Measurements from ENCODE around the gene USP15.

Gene USP15

DNA sequence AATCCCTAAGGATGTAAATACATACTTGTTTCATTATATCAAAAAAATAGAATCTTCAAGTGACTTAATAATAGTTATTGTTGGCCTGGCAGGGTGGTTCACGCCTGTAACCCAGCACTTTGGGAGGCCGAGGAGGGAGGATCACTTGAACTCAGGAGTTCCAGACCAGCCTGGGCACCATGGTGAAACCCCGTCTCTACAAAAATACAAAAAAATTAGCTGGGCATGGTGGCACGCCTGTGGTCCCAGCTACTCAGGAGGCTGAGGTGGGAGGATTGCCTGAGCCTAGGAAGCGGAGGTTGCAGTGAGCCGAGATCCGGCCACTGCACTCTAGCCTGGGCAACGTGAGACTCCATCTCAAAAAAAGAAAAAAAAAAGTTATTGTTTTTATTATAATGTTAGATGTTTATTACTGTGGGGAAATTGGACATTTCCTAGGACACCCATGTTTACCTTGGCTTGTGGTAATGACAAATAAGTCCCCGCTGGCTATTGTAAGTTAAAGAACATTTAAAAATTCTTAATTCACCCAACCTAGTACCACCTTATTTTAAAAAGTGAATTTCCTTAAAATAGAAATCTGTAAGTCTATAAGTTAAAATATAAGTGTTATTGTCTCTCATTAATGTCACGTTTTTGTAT is 1.8 kb downstream of the USP15 start:
- H3K4me3 ChIP-seq (ENCODE audit: low read length), result peak overlapping the region; percentile 95
- H3K9me3 ChIP-seq (ENCODE audit: control insufficient read depth, insufficient read depth, low read length), result no peaks in the 10 kb centered on the region
- no peaks in the 10 kb centered on the region for H3K27me3 ChIP-seq (ENCODE audit: control insufficient read depth, low read length)
- no peak overlapping the region for H3K27ac ChIP-seq (ENCODE audit: low read depth, low read length)
- H3K79me2 ChIP-seq (ENCODE audit: control insufficient read depth, low read length), result peaks cover 70% of the 10 kb centered on the region
- H3K4me1 ChIP-seq (ENCODE audit: control insufficient read depth, low read length), result peaks cover 43% of the 10 kb centered on the region
- H3K9me2 ChIP-seq (replicated peaks; ENCODE audit: control insufficient read depth, low read length), result no peaks in the 10 kb centered on the region
- peaks cover 9% of the 10 kb centered on the region for H3F3A ChIP-seq (ENCODE audit: control insufficient read depth, insufficient read depth)
- H3K4me2 ChIP-seq (ENCODE audit: low read length), result peak overlapping the region; percentile 68
- peaks cover 18% of the 10 kb centered on the region for H4K20me1 ChIP-seq (ENCODE audit: control insufficient read depth, insufficient read depth, low read depth, low read length)
- peaks cover 20% of the 10 kb centered on the region for H3K36me3 ChIP-seq (ENCODE audit: control insufficient read depth, low read length)
- no peak for TF ChIP-seq EZH2phosphoT487 (IDR thresholded peaks at IDR 0.05; ENCODE audit: borderline replicate concordance, low read length)
- TF ChIP-seq, protein P1, sequence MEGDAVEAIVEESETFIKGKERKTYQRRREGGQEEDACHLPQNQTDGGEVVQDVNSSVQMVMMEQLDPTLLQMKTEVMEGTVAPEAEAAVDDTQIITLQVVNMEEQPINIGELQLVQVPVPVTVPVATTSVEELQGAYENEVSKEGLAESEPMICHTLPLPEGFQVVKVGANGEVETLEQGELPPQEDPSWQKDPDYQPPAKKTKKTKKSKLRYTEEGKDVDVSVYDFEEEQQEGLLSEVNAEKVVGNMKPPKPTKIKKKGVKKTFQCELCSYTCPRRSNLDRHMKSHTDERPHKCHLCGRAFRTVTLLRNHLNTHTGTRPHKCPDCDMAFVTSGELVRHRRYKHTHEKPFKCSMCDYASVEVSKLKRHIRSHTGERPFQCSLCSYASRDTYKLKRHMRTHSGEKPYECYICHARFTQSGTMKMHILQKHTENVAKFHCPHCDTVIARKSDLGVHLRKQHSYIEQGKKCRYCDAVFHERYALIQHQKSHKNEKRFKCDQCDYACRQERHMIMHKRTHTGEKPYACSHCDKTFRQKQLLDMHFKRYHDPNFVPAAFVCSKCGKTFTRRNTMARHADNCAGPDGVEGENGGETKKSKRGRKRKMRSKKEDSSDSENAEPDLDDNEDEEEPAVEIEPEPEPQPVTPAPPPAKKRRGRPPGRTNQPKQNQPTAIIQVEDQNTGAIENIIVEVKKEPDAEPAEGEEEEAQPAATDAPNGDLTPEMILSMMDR (IDR thresholded peaks at IDR 0.05; ENCODE audit: low read depth, low read length, poor library complexity, severe bottlenecking), result no peak

DNA sequence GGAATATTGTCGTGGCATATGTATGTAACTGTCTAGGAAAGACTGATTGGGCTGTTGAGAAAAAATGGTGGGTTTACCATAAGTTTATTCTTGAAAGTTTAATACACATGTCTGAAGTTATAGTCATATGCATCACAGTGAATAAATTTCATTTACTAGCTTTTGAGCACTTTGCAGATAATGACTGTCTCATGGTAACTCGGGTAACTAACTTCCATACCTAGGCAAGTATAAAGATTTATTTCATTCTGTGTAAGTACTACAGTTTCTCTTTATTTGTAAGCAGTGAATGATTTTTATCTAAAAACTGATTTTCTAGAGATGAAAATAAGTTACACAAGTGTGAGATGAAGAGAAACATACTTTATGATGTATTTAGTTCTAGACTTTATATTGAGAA is 3.0 kb downstream of the USP15 start:
- Histone ChIP-seq H3K4me2 (ENCODE audit: low read length) (0 out of 2 replicates have a peak overlapping the region, but pooled peaks have one; percentile 0), H3K27me3 (ENCODE audit: control insufficient read depth, low read length) (no peaks in the 10 kb centered on the region), H3K9me2 (replicated peaks; ENCODE audit: control insufficient read depth, low read length) (no peaks in the 10 kb centered on the region), H3K27ac (ENCODE audit: low read depth, low read length) (no peak overlapping the region), H3F3A (ENCODE audit: control insufficient read depth, insufficient read depth) (peaks cover 9% of the 10 kb centered on the region), H3K4me1 (ENCODE audit: control insufficient read depth, low read length) (peaks cover 52% of the 10 kb centered on the region), H3K4me3 (ENCODE audit: low read length) (no peak overlapping the region), H3K9me3 (ENCODE audit: control insufficient read depth, insufficient read depth, low read length) (no peaks in the 10 kb centered on the region), H3K36me3 (ENCODE audit: control insufficient read depth, low read length) (peaks cover 20% of the 10 kb centered on the region), H3K79me2 (ENCODE audit: control insufficient read depth, low read length) (peaks cover 82% of the 10 kb centered on the region), H4K20me1 (ENCODE audit: control insufficient read depth, insufficient read depth, low read depth, low read length) (peaks cover 21% of the 10 kb centered on the region)
- no peak for TF ChIP-seq EZH2phosphoT487 (IDR thresholded peaks at IDR 0.05; ENCODE audit: borderline replicate concordance, low read length)
- TF ChIP-seq, protein P1 (IDR thresholded peaks at IDR 0.05; ENCODE audit: low read depth, low read length, poor library complexity, severe bottlenecking), result no peak

DNA sequence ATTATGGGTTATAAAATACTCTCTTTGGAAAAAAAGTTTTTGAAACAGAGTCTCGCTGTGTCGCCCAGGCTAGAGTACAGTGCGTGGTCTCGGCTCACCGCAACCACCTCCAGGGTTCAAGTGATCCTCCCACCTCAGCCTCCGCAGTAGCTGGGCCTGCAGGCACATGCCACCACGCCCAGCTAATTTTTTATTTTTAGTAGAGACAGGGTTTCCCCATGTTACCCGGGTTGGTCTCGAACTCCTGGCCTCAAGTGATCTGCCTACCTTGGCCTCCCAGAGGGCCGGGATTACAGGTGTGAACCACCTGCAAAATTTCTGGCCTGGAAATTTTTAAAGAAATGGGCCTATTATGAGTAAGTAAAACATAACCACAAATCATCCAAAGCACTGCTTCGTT is 3.8 kb downstream of the USP15 start:
- Histone ChIP-seq H4K20me1 (ENCODE audit: control insufficient read depth, insufficient read depth, low read depth, low read length) (peaks cover 24% of the 10 kb centered on the region), H3K4me3 (ENCODE audit: low read length) (no peak overlapping the region), H3K4me2 (ENCODE audit: low read length) (no peak overlapping the region), H3K79me2 (ENCODE audit: control insufficient read depth, low read length) (peaks cover 90% of the 10 kb centered on the region), H3K4me1 (ENCODE audit: control insufficient read depth, low read length) (peaks cover 47% of the 10 kb centered on the region), H3K9me2 (replicated peaks; ENCODE audit: control insufficient read depth, low read length) (no peaks in the 10 kb centered on the region), H3F3A (ENCODE audit: control insufficient read depth, insufficient read depth) (peaks cover 9% of the 10 kb centered on the region), H3K36me3 (ENCODE audit: control insufficient read depth, low read length) (peaks cover 23% of the 10 kb centered on the region), H3K27ac (ENCODE audit: low read depth, low read length) (no peak overlapping the region), H3K27me3 (ENCODE audit: control insufficient read depth, low read length) (no peaks in the 10 kb centered on the region), H3K9me3 (ENCODE audit: control insufficient read depth, insufficient read depth, low read length) (no peaks in the 10 kb centered on the region)
- TF ChIP-seq, protein P1 (IDR thresholded peaks at IDR 0.05; ENCODE audit: low read depth, low read length, poor library complexity, severe bottlenecking), result no peak
- TF ChIP-seq EZH2phosphoT487 (IDR thresholded peaks at IDR 0.05; ENCODE audit: borderline replicate concordance, low read length), result no peak
